Measurements from ENCODE around the gene YY1.

The YY1 gene

GRCh38 chr14:100312877-100313400 lies 74.0 kb downstream of the YY1 start:
- Histone ChIP-seq H2AFZ (ENCODE audit: low read length) (no peak overlapping the region), H3F3A (ENCODE audit: insufficient read depth, low read length) (no peaks in the 10 kb centered on the region), H3K9me2 (ENCODE audit: low read depth, low read length) (no peaks in the 10 kb centered on the region), H3K79me2 (ENCODE audit: insufficient read depth, low read length) (no peaks in the 10 kb centered on the region), H4K20me1 (ENCODE audit: insufficient read depth, low read length) (no peaks in the 10 kb centered on the region), H3K27me3 (ENCODE audit: insufficient read depth, low read length) (no peaks in the 10 kb centered on the region; the same call in 1 of the 2 replicates), H3K9ac (ENCODE audit: low read length) (no peak overlapping the region), H3K9me3 (ENCODE audit: low read length) (no peaks in the 10 kb centered on the region), H3K27ac (ENCODE audit: low read depth, low read length, poor library complexity, severe bottlenecking) (no peak overlapping the region), H3K4me1 (ENCODE audit: insufficient read depth, low read length, severe bottlenecking) (peaks cover 6% of the 10 kb centered on the region), H3K4me2 (ENCODE audit: low read length) (no peak overlapping the region), H3K36me3 (ENCODE audit: insufficient read depth, low read length) (no peaks in the 10 kb centered on the region), H3K4me3 (ENCODE audit: low read depth, low read length, poor library complexity, severe bottlenecking) (no peak overlapping the region)
- TF ChIP-seq CTCF (IDR thresholded peaks at IDR 0.05; ENCODE audit: low read length) = no peak
- TF ChIP-seq EZH2 (IDR thresholded peaks at IDR 0.05; ENCODE audit: borderline replicate concordance, low read length) = no peak

GRCh38 chr14:100313464-100314230 lies 74.7 kb downstream of the YY1 start:
- no peaks in the 10 kb centered on the region for H4K20me1 ChIP-seq (ENCODE audit: insufficient read depth, low read length)
- H3K27ac ChIP-seq (ENCODE audit: low read depth, low read length, poor library complexity, severe bottlenecking) = no peak overlapping the region
- no peaks in the 10 kb centered on the region for H3K36me3 ChIP-seq (ENCODE audit: insufficient read depth, low read length)
- no peaks in the 10 kb centered on the region for H3K79me2 ChIP-seq (ENCODE audit: insufficient read depth, low read length)
- no peaks in the 10 kb centered on the region; the same call in 1 of the 2 replicates for H3K27me3 ChIP-seq (ENCODE audit: insufficient read depth, low read length)
- no peak overlapping the region for H3K4me2 ChIP-seq (ENCODE audit: low read length)
- no peak overlapping the region for H3K9ac ChIP-seq (ENCODE audit: low read length)
- no peaks in the 10 kb centered on the region for H3K9me3 ChIP-seq (ENCODE audit: low read length)
- H3K4me3 ChIP-seq (ENCODE audit: low read depth, low read length, poor library complexity, severe bottlenecking) = no peak overlapping the region
- H3K4me1 ChIP-seq (ENCODE audit: insufficient read depth, low read length, severe bottlenecking) = peaks cover 6% of the 10 kb centered on the region
- TF ChIP-seq CTCF (IDR thresholded peaks at IDR 0.05; ENCODE audit: low read length) (no peak), EZH2 (IDR thresholded peaks at IDR 0.05; ENCODE audit: borderline replicate concordance, low read length) (no peak)
- H2AFZ ChIP-seq (ENCODE audit: low read length) = no peak overlapping the region
- H3K9me2 ChIP-seq (ENCODE audit: low read depth, low read length) = no peaks in the 10 kb centered on the region
- H3F3A ChIP-seq (ENCODE audit: insufficient read depth, low read length) = no peaks in the 10 kb centered on the region

- H3K36me3 ChIP-seq (ENCODE audit: insufficient read depth, low read length) = no peaks in the 10 kb centered on the region
- H3K9ac ChIP-seq (ENCODE audit: low read length) = no peak overlapping the region
- H3K9me2 ChIP-seq (ENCODE audit: low read depth, low read length) = no peaks in the 10 kb centered on the region
- H3K9me3 ChIP-seq (ENCODE audit: low read length) = no peaks in the 10 kb centered on the region
- no peak overlapping the region for H3K4me2 ChIP-seq (ENCODE audit: low read length)
- H3K79me2 ChIP-seq (ENCODE audit: insufficient read depth, low read length) = no peaks in the 10 kb centered on the region
- H3F3A ChIP-seq (ENCODE audit: insufficient read depth, low read length) = no peaks in the 10 kb centered on the region
- no peak overlapping the region for H3K4me3 ChIP-seq (ENCODE audit: low read depth, low read length, poor library complexity, severe bottlenecking)
- H3K27ac ChIP-seq (ENCODE audit: low read depth, low read length, poor library complexity, severe bottlenecking) = no peak overlapping the region
- no peaks in the 10 kb centered on the region for H4K20me1 ChIP-seq (ENCODE audit: insufficient read depth, low read length)
- no peak for TF ChIP-seq CTCF (IDR thresholded peaks at IDR 0.05; ENCODE audit: low read length)
- no peak for TF ChIP-seq EZH2 (IDR thresholded peaks at IDR 0.05; ENCODE audit: borderline replicate concordance, low read length)
- no peaks in the 10 kb centered on the region; the same call in 1 of the 2 replicates for H3K27me3 ChIP-seq (ENCODE audit: insufficient read depth, low read length)
- no peak overlapping the region for H2AFZ ChIP-seq (ENCODE audit: low read length)
- H3K4me1 ChIP-seq (ENCODE audit: insufficient read depth, low read length, severe bottlenecking) = peaks cover 6% of the 10 kb centered on the region
These were observed 75.8 kb downstream of the YY1 start for GRCh38 chr14:100314724-100315123.
